NCI-H1417 treated with DMSO at 0.1 percent for 48 hours (cell line): ENCODE data around the gene MOV10L1.
A peak's percentile ranks its signal among the peaks of the same experiment; 100 is the strongest.
"Not testable (repeated sequence)": the region's sequence is repeated elsewhere in the genome, so short reads cannot be mapped to it uniquely, and the experiment has no call there.

Experiments used
- DNase-seq: peaks from one replicate; lab custom pipeline; 2025; lab: John Stamatoyannopoulos, UW

The MOV10L1 gene

GRCh38 chr22:50138988-50139387 is 49.2 kb downstream of the MOV10L1 start:
- no peak for DNase-seq

DNA sequence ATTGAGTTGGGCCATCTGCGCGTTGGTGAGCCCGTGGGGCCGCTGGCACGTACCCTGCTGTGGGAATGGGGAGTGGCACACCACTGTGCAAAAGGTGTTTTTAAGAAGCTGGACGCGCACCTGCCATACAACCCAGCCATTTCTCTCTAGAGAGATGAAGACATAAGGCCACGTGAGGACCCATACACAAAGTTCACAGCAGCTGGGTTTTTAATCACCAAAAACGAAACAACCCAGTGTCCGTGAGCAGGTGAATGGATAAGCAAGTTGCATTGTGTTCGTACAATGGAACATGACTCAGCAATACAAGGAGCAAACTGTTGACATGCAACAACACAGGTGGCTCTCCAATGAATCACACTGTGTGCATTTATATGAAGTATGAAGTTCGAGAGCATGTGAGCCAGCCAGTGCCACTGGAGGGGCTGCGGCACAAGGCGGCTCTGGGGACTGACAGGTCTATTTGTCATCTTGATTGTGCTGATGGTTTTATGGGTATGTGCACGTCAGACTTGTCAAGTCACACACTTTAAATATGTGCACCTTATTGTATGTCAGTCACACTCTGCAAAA is 50.1 kb downstream of the MOV10L1 start:
- DNase-seq = peak; percentile 89

- no peak for DNase-seq
Observed at GRCh38 chr22:50140615-50141014, 50.8 kb downstream of the MOV10L1 start.

- DNase-seq = no peak
Observed at GRCh38 chr22:50141462-50141861, 51.7 kb downstream of the MOV10L1 start.

DNA sequence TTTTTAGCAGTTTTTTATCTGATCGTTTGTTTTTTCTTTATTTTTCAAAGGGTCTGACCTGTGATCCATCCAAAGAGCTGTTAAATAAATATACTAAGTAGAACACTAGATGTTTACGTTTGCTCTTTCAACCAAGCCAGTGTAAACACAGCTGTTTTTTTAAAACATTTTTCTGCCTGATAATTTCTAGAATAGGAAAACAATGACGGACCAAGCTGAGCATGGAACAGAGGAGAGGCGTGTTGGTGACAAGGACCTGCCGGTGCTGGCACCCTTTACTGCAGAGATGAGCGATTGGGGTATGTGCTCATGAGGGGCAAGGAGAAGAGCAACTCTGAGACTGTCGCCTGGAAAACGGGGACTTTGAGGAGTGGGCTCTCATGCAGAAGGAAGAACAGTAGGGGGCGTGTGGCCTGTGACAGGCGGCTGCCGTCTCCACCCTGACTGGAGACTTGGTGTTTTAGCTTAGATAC is 52.1 kb downstream of the MOV10L1 start:
- DNase-seq = no peak

GRCh38 chr22:50143096-50143495 is 53.3 kb downstream of the MOV10L1 start:
- no peak for DNase-seq

DNA sequence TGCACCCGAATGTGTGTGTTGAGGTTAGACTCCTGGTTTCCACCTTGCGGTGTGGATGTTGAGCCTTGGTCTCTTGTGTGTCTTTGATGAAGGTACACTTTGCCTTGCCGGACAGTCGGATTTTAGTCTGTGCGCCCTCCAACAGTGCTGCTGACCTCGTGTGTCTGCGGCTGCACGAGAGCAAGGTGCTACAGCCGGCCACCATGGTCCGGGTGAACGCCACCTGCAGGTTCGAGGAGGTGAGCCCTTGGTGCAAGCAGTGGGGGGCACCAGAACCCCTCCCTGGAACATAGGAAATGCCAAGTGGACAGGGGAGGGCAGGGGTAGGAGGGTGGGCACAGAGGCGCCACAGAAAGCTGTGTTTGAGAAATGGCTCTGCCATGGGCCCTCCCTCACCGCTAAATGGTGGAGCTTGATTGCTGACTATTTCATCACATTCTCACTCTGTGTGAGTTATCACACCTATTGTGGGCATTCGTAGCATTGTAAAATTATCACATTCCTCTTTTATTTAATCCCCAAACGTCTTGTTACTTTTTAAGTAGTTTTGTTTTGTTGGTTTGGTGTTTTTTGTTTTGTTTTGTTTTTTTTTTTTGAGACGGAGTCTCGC is 54.3 kb downstream of the MOV10L1 start:
- no peak for DNase-seq

- no peak for DNase-seq
Observed at GRCh38 chr22:50145721-50146438, 56.1 kb downstream of the MOV10L1 start.

DNA sequence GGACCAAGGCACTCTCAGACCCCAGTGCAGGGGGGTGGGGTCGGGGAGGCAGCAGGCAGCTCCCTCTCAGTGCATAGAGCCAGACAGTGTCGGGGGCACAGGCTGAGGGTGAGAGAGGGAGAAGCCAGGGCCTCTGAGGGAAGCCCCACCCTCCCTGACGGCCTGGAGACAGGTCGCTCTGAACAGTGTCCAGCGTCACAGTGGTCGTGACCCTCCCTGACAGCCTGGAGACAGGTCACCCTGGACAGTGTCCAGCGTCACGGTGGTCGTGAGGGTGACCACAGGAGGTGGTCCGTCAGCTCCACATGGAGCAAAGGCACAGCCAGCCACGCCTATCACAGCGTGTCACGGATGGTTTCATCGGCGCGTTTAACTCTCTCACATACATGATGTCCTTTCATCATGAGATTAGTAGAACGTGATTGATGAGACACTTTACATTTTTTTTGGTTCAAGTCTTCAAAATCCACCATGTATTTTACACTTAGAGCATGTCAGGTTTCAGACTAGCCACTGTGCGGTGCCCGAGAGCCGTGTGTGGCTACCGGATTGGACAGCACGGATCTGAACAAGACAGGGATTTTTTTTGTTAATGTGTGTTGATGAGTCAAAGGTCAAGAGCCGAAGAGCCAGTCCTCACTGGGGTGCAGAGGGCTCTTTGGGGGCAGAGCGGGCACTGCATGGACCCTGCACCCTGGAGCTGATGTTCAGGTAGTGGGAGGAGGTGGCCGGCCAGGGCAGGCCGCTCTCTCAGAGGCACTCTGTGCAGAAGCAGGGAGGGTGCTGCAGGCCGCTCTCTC is 56.8 kb downstream of the MOV10L1 start:
- DNase-seq = no peak

DNA sequence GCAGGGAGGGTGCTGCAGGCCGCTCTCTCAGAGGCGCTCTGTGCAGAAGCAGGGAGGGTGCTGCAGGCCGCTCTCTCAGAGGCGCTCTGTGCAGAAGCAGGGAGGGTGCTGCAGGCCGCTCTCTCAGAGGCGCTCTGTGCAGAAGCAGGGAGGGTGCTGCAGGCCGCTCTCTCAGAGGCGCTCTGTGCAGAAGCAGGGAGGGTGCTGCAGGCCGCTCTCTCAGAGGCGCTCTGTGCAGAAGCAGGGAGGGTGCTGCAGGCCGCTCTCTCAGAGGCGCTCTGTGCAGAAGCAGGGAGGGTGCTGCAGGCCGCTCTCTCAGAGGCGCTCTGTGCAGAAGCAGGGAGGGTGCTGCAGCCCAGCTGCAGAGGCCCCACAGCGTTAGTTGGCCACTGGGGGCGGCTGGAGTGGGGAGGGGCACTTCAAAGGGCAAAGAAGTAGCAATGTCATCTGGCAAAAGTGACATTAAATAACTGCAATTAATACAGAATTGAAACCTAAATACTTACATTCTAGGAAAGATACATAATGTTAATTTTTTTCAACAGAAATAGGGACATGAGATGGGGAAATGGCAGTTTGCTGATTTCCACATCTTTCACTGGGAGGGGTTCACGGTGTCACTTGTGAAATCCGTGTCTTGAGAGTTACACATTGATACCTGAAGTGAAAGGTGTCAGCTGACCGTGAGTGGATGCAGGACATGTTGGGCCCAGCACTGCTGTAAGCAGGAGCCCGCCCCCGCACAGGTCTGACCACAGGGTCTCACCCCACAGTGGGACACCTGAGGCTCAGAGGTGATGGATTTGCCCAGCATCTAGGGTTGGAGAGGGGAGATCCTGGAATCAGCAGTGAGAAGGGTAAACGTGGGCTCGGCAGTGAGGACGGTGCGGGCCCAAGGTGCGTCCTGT is 57.7 kb downstream of the MOV10L1 start:
- DNase-seq = not testable (repeated sequence)

- no peak for DNase-seq
Observed at GRCh38 chr22:50148166-50148500, 58.3 kb downstream of the MOV10L1 start.

- no peak for DNase-seq
Observed at GRCh38 chr22:50148991-50149721, 59.4 kb downstream of the MOV10L1 start.

DNA sequence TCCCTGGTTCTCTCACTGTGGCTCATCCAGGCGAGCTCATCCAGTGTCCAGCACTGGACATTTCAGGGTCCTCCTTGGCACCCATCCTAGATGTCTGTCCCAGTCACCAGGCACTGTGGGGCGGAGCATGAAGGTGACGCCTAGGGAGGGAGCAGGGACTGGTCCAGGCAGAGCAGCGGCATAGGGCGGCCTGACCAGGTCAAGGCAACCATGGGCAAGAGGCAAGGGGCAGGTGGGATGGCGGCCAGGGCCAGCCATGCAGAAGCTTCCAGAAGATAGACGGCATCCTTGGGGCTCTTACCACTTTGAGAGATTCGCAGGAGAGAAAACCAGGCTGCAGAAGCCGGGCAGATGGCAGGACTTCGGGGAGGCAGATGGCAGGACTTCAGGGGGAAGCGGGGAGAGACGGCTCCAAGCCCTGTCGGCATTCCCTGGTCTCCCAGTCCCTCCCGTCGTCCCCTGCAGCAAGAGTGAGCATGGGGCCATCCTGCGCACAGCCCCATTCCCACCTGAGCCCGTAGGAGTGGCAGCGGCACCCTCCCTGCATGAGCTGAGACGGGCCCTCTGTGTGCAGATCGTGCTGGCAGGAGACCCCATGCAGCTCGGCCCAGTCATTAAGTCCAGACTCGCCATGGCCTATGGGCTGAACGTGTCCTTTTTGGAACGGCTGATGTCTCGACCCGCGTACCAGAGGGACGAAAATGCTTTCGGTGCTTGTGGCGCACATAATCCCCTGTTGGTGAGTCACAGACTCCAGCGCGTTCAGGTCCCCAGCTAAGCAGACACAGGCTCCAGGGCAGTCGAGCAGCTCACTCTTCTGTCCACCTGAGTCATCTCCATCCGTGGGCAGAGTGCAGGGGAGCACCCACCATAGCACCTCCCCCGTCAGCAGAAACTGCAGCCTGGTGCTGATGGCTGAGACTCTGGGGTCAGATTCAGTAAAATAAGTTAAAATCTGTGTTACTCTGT is 60.6 kb downstream of the MOV10L1 start:
- no peak for DNase-seq

- DNase-seq = no peak
Observed at GRCh38 chr22:50151571-50152537, 62.0 kb downstream of the MOV10L1 start.

DNA sequence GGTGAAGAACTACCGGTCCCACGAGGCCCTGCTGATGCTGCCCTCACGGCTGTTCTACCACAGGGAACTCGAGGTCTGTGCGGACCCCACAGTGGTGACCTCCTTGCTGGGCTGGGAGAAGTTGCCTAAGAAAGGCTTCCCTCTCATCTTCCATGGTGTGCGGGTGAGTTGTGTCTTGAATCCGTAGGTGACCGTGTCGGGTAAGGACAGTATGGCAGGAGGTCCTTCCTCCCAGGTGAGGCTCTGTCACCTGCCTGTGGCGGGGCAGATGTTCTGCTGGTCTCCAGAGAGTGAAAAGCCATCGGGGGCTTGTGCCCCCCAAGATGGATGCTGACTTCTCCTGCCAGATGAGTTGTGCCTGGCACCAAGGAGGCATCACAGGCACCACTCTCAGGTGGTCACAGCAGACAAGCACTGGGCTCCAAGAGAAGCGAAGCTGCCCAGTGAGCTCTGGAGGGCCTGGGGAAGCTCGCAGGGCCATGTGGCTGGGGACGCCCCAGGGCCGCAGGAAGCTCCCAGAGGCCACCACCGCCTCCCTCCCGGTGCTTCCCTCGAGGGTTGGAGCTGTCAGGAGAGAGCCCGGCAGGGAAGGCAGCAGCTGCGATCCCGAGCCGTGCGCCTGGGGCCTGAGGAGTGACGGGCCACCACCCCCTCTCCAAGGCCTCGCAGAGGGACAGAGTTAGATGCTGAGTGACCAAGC is 63.4 kb downstream of the MOV10L1 start:
- no peak for DNase-seq

GRCh38 chr22:50153756-50154140 is 63.9 kb downstream of the MOV10L1 start:
- no peak for DNase-seq

- DNase-seq = no peak
Observed at GRCh38 chr22:50157709-50158375, 68.0 kb downstream of the MOV10L1 start.
